Measurements from ENCODE around the gene FNDC5. TPM values are rescaled to one million over a fixed set of nuclear protein-coding genes. Genes with fewer than 3 reads are reported as not detected.

FNDC5 gene
- total RNA-seq, 2 donors from 2014 or later, result 6.2 to 18.8 TPM

- no peaks in the 10 kb centered on the region for H3K9me3 ChIP-seq
- no peaks in the 10 kb centered on the region for H3K36me3 ChIP-seq
- no peak for DNase-seq (ENCODE audit: low spot score)
- peaks cover 6% of the 10 kb centered on the region for H3K27me3 ChIP-seq (replicated peaks; ENCODE audit: insufficient read depth)
- no peak for TF ChIP-seq CTCF (IDR thresholded peaks at IDR 0.05)
- no peak for ATAC-seq (ENCODE audit: insufficient number of reproducible peaks, low FRiP score, low read depth)
- H3K4me3 ChIP-seq, result no peak overlapping the region
- peaks cover 7 to 13% of the 10 kb centered on the region in 2 donors for H3K4me1 ChIP-seq (ENCODE audit: control insufficient read depth in 1 of 2, low read depth in 2 of 2)
- no peak overlapping the region for H3K27ac ChIP-seq
These were observed 16.2 kb upstream of the FNDC5 start for GRCh38 chr1:32886828-32887414.

- Histone ChIP-seq H3K27me3 (replicated peaks; ENCODE audit: insufficient read depth) (peaks cover 6% of the 10 kb centered on the region), H3K4me1 (ENCODE audit: control insufficient read depth in 1 of 2, low read depth in 2 of 2) (peaks cover 13 to 20% of the 10 kb centered on the region in 2 donors), H3K36me3 (no peaks in the 10 kb centered on the region), H3K27ac (no peak within 1 kb of the TSS), H3K9me3 (no peaks in the 10 kb centered on the region), H3K4me3 (peak within 1 kb of the TSS; percentile 38)
- TF ChIP-seq CTCF (IDR thresholded peaks at IDR 0.05), result peak; percentile 28
- ATAC-seq (ENCODE audit: insufficient number of reproducible peaks, low FRiP score, low read depth) (no peak), DNase-seq (ENCODE audit: low spot score) (no peak)
These were observed 15.5 kb upstream of the FNDC5 start, which contains the start of gene HPCA for GRCh38 chr1:32886004-32886827. Gene HPCA, plus strand, starts transcription at chr1:32886491. Its CDS starts 2,408 bp downstream, at chr1:32888899.

- DNase-seq (ENCODE audit: low spot score), result no peak
- Histone ChIP-seq H3K27me3 (replicated peaks; ENCODE audit: insufficient read depth) (peaks cover 6% of the 10 kb centered on the region), H3K9me3 (no peaks in the 10 kb centered on the region), H3K27ac (no peak overlapping the region), H3K36me3 (no peaks in the 10 kb centered on the region), H3K4me3 (no peak overlapping the region), H3K4me1 (ENCODE audit: control insufficient read depth in 1 of 2, low read depth in 2 of 2) (peaks cover 13 to 22% of the 10 kb centered on the region in 2 donors)
- ATAC-seq (ENCODE audit: insufficient number of reproducible peaks, low FRiP score, low read depth), result no peak
- no peak for TF ChIP-seq CTCF (IDR thresholded peaks at IDR 0.05)
These were observed 14.9 kb upstream of the FNDC5 start for GRCh38 chr1:32885676-32886003.

- H3K27me3 ChIP-seq (replicated peaks; ENCODE audit: insufficient read depth), result peaks cover 6% of the 10 kb centered on the region
- ATAC-seq (ENCODE audit: insufficient number of reproducible peaks, low FRiP score, low read depth), result no peak
- no peaks in the 10 kb centered on the region for H3K36me3 ChIP-seq
- H3K27ac ChIP-seq, result no peak overlapping the region
- no peak for TF ChIP-seq CTCF (IDR thresholded peaks at IDR 0.05)
- H3K9me3 ChIP-seq, result no peaks in the 10 kb centered on the region
- no peak overlapping the region for H3K4me3 ChIP-seq
- DNase-seq (ENCODE audit: low spot score), result no peak
- peaks cover 13 to 22% of the 10 kb centered on the region in 2 donors for H3K4me1 ChIP-seq (ENCODE audit: control insufficient read depth in 1 of 2, low read depth in 2 of 2)
These were observed 14.0 kb upstream of the FNDC5 start for GRCh38 chr1:32884726-32885125.

GRCh38 chr1:32884032-32884372 is 13.3 kb upstream of the FNDC5 start:
- DNase-seq (ENCODE audit: low spot score) (no peak), ATAC-seq (ENCODE audit: insufficient number of reproducible peaks, low FRiP score, low read depth) (no peak)
- no peak overlapping the region for H3K27ac ChIP-seq
- no peaks in the 10 kb centered on the region for H3K9me3 ChIP-seq
- no peak for TF ChIP-seq CTCF (IDR thresholded peaks at IDR 0.05)
- H3K4me3 ChIP-seq, result no peak overlapping the region
- H3K36me3 ChIP-seq, result no peaks in the 10 kb centered on the region
- H3K4me1 ChIP-seq (ENCODE audit: control insufficient read depth in 1 of 2, low read depth in 2 of 2), result peaks cover 13 to 22% of the 10 kb centered on the region in 2 donors
- peaks cover 6% of the 10 kb centered on the region for H3K27me3 ChIP-seq (replicated peaks; ENCODE audit: insufficient read depth)

Measured in thoracic aorta (tissue), 2 donors.